HG03575 (cell line): Measurements from ENCODE around the gene MMRN2.

Experiments
- ATAC-seq: cut with Tn5 transposase; IDR thresholded peaks from one replicate; pipeline ENCODE4 v1.9.1; 2021; ENCODE audit not compliant: unreplicated experiment, insufficient number of reproducible peaks, low FRiP score; ENCODE audit errors: extremely low read depth

The MMRN2 gene

GRCh38 chr10:86914734-86915133 is 42.7 kb downstream of the MMRN2 start:
- ATAC-seq = no peak

- ATAC-seq = no peak
Measured at GRCh38 chr10:86905429-86905828, 52.0 kb downstream of the MMRN2 start.

GRCh38 chr10:86904600-86904999 is 52.8 kb downstream of the MMRN2 start:
- ATAC-seq = no peak

DNA sequence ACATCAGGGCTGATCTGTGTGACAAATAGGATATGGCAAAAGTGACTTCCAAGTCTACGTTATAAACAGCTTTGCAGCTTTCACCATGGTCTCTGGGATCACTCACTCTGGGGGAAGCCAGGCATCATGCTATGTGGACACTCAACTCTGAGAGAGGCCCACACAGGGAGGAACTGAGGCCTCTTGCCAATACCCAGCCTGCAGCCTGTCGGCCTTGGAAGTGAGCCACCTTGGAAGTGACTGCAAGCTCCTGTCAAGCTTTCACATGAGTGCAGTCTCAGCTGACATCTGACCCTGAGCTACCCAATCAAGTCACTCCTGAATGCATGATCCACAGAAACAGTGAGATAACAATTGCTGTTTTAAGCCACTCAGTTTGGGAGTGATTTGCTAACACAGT is 56.5 kb downstream of the MMRN2 start:
- no peak for ATAC-seq

- ATAC-seq = no peak
Measured at GRCh38 chr10:86899670-86900276, 57.6 kb downstream of the MMRN2 start.

- ATAC-seq = no peak
Measured at GRCh38 chr10:86899132-86899531, 58.3 kb downstream of the MMRN2 start.

- no peak for ATAC-seq
Measured at GRCh38 chr10:86898511-86898910, 58.9 kb downstream of the MMRN2 start.

- no peak for ATAC-seq
Measured at GRCh38 chr10:86889997-86890396, 67.4 kb downstream of the MMRN2 start.

GRCh38 chr10:86888585-86889381 is 68.6 kb downstream of the MMRN2 start:
- ATAC-seq = peak; percentile 97
